OCI-LY1 (cell line): Measurements from ENCODE around the gene ALDH1L1.

ENCODE experiments used
- H2AFZ ChIP-seq: fragments of 200-600 bp; sonication (generic), shearing (Covaris generic); 2 replicates; pipeline ENCODE4 v1.6.0; 2014; ENCODE audit warnings: antibody characterized with exemption, mild to moderate bottlenecking, low read length
- H3F3A ChIP-seq: fragments of 200-600 bp; sonication (generic), shearing (Covaris generic); 2 replicates; pipeline ENCODE4 v1.6.0; 2014; ENCODE audit warnings: mild to moderate bottlenecking, antibody characterized with exemption, low read length, moderate library complexity; ENCODE audit not compliant: insufficient read depth
- H3K27ac ChIP-seq: fragments of 200-600 bp; sonication (generic); 2 replicates; pipeline ENCODE4 v1.5.1; 2014; ENCODE audit warnings: low read length, mixed run types, mild to moderate bottlenecking, low read depth; ENCODE audit not compliant: poor library complexity, severe bottlenecking
- H3K27me3 ChIP-seq: fragments of 200-600 bp; sonication (generic); 2 replicates; pipeline ENCODE4 v1.6.0; 2014; ENCODE audit warnings: antibody characterized with exemption, mild to moderate bottlenecking, low read length, moderate library complexity; ENCODE audit not compliant: insufficient read depth
- H3K36me3 ChIP-seq: fragments of 200-600 bp; sonication (generic); 2 replicates; pipeline ENCODE4 v1.6.1; 2014; ENCODE audit warnings: mild to moderate bottlenecking, antibody characterized with exemption, low read length, moderate library complexity, mixed read lengths; ENCODE audit not compliant: insufficient read depth
- H3K4me1 ChIP-seq: fragments of 200-600 bp; sonication (generic); 2 replicates; pipeline ENCODE4 v1.5.1; 2014; ENCODE audit warnings: mild to moderate bottlenecking, low read length, moderate library complexity; ENCODE audit not compliant: insufficient read depth, severe bottlenecking
- H3K4me2 ChIP-seq: fragments of 200-600 bp; sonication (generic), shearing (Covaris generic); 2 replicates; pipeline ENCODE4 v1.6.1; 2014; ENCODE audit warnings: low read length
- H3K4me3 ChIP-seq: fragments of 200-600 bp; sonication (generic); 2 replicates; pipeline ENCODE4 v1.5.1; 2014; ENCODE audit warnings: low read length, low read depth, mild to moderate bottlenecking, mixed read lengths; ENCODE audit not compliant: poor library complexity, severe bottlenecking
- H3K79me2 ChIP-seq: fragments of 200-600 bp; shearing (Covaris generic); 2 replicates; pipeline ENCODE4 v1.6.1; 2016; ENCODE audit warnings: mixed run types, low read length, mixed read lengths; ENCODE audit not compliant: insufficient read depth
- H3K9ac ChIP-seq: fragments of 200-600 bp; sonication (generic), shearing (Covaris generic); 2 replicates; pipeline ENCODE4 v1.6.1; 2014; ENCODE audit warnings: mild to moderate bottlenecking, low read length, mixed read lengths
- H3K9me2 ChIP-seq: fragments of 200-600 bp; sonication (generic), shearing (Covaris generic); 2 replicates; pipeline ENCODE4 v1.6.1; 2014; ENCODE audit warnings: low read depth, mild to moderate bottlenecking, low read length, mixed read lengths
- H3K9me3 ChIP-seq: fragments of 200-600 bp; shearing (Covaris generic); 2 replicates; pipeline ENCODE4 v1.6.1; 2014; ENCODE audit warnings: low read length, mixed read lengths
- H4K20me1 ChIP-seq: fragments of 200-600 bp; sonication (generic), shearing (Covaris generic); 2 replicates; pipeline ENCODE4 v1.6.0; 2016; ENCODE audit warnings: mild to moderate bottlenecking, low read length; ENCODE audit not compliant: insufficient read depth
- CTCF ChIP-seq: fragments of 200-600 bp; sonication (generic), shearing (Covaris generic); IDR thresholded peaks from 2 replicates; pipeline ENCODE4 v1.5.1; 2017; ENCODE audit warnings: mild to moderate bottlenecking, antibody characterized with exemption, low read length, moderate library complexity, mixed read lengths
- EZH2 ChIP-seq: fragments of 200-600 bp; sonication (generic), shearing (Covaris generic); IDR thresholded peaks from 2 replicates; pipeline ENCODE4 v1.8.0; 2017; ENCODE audit warnings: borderline replicate concordance, mixed run types, mild to moderate bottlenecking, antibody characterized with exemption, low read length, moderate library complexity, mixed read lengths

Gene ALDH1L1

GRCh38 chr3:126065876-126066275 lies 114.5 kb downstream of the ALDH1L1 start:
- Histone ChIP-seq H3K27me3 (no peaks in the 10 kb centered on the region), H3K9ac (no peak overlapping the region), H3K9me3 (no peaks in the 10 kb centered on the region), H2AFZ (no peak overlapping the region), H3K27ac (no peak overlapping the region), H3K4me1 (peaks cover 4% of the 10 kb centered on the region), H3K36me3 (no peaks in the 10 kb centered on the region), H3F3A (no peaks in the 10 kb centered on the region), H4K20me1 (no peaks in the 10 kb centered on the region), H3K9me2 (no peaks in the 10 kb centered on the region), H3K4me3 (no peak overlapping the region), H3K4me2 (no peak overlapping the region), H3K79me2 (no peaks in the 10 kb centered on the region)
- TF ChIP-seq EZH2 (no peak), CTCF (no peak)

GRCh38 chr3:126064627-126065258 lies 115.6 kb downstream of the ALDH1L1 start:
- no peak overlapping the region for H2AFZ ChIP-seq
- no peaks in the 10 kb centered on the region for H3K36me3 ChIP-seq
- no peak for TF ChIP-seq CTCF
- no peak for TF ChIP-seq EZH2
- no peaks in the 10 kb centered on the region for H3F3A ChIP-seq
- no peak overlapping the region for H3K4me2 ChIP-seq
- H3K27me3 ChIP-seq, result no peaks in the 10 kb centered on the region
- H3K4me1 ChIP-seq, result peaks cover 4% of the 10 kb centered on the region
- no peak overlapping the region for H3K27ac ChIP-seq
- no peak overlapping the region for H3K9ac ChIP-seq
- H3K9me2 ChIP-seq, result no peaks in the 10 kb centered on the region
- no peaks in the 10 kb centered on the region for H3K9me3 ChIP-seq
- no peak overlapping the region for H3K4me3 ChIP-seq
- no peaks in the 10 kb centered on the region for H4K20me1 ChIP-seq
- no peaks in the 10 kb centered on the region for H3K79me2 ChIP-seq

GRCh38 chr3:126063358-126063965 lies 116.9 kb downstream of the ALDH1L1 start:
- Histone ChIP-seq H3K36me3 (no peaks in the 10 kb centered on the region), H3K4me2 (no peak overlapping the region), H3K4me1 (peaks cover 4% of the 10 kb centered on the region), H3K27me3 (no peaks in the 10 kb centered on the region), H3F3A (no peaks in the 10 kb centered on the region), H3K27ac (no peak overlapping the region), H4K20me1 (no peaks in the 10 kb centered on the region), H3K9ac (no peak overlapping the region), H3K4me3 (no peak overlapping the region), H2AFZ (no peak overlapping the region), H3K79me2 (no peaks in the 10 kb centered on the region), H3K9me2 (no peaks in the 10 kb centered on the region), H3K9me3 (no peaks in the 10 kb centered on the region)
- TF ChIP-seq CTCF (no peak), EZH2 (no peak)
